Fibroblast of gingiva (primary cell): Measurements from ENCODE around the gene PHOX2A.

Experiments
- DNase-seq: peaks from one replicate; pipeline ENCODE4 v3.0.0-alpha.2; 2011; ENCODE audit warnings: low read depth

The PHOX2A gene

DNA sequence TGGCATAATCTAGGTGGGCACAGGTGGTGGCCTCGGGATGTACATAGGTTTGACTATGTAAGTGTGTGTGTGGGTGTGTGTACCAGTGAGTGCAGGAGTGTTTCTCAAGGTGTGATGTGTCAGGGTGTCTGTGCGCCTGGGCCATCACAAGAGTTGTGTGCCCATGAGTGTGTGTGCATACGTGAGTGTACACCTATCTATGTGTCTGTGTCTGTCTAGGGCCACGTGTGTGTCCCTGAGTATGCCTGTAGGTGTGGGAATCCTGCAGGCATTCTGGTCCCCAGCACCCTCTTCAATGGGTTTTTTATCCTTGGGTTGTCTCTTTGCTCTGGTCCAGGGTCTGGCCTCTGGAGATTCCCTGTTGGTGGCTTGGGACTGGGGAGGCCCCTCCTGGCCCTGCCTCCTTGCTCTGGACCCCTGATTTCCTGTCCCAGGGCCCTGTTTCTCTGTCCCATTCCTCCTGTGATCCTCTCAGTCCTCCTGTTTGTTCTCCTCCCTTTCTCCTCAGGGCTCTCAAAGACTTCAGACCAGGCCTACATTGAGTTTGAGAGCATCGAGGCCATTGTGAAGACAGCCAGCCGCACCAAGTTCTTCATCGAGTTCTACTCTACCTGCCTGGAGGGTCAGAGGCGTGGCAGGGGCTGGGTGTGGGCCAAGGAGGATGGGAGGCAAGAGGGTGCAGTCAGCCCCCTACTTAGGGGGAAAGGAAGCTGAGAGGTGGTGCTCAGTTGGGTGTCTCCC lies 10.0 kb downstream of the PHOX2A start:
- DNase-seq = no peak

DNA sequence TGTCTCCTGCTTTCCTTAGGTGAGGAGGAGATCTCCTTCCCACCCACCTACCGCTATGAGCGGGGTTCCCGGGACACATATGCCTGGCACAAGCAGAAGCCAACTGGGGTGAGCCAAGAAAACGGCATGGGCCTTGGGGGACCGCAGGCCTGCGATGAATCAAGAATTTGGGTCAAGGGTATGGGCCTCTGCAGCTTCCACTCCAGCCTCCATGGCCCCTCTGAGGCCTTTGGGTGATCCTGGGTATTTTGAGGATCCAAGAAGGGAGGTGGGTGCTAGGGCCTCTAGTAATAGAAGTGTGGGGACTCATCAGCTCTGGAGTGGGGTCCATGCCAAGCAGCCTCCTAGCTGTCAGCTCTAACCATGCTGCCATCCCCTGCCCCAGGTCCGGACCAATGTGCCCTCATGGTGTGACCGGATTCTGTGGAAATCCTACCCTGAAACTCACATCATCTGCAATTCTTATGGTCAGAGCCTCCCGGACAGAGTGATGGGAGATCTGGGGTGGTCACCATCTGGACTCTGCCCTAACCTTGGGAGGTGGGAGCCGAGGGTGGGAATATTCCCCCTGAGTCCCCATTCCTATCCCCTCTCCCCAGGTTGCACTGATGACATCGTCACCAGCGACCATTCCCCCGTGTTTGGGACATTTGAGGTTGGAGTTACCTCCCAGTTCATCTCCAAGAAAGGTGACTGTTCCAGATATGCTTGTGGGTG lies 10.8 kb downstream of the PHOX2A start:
- DNase-seq = no peak

DNA sequence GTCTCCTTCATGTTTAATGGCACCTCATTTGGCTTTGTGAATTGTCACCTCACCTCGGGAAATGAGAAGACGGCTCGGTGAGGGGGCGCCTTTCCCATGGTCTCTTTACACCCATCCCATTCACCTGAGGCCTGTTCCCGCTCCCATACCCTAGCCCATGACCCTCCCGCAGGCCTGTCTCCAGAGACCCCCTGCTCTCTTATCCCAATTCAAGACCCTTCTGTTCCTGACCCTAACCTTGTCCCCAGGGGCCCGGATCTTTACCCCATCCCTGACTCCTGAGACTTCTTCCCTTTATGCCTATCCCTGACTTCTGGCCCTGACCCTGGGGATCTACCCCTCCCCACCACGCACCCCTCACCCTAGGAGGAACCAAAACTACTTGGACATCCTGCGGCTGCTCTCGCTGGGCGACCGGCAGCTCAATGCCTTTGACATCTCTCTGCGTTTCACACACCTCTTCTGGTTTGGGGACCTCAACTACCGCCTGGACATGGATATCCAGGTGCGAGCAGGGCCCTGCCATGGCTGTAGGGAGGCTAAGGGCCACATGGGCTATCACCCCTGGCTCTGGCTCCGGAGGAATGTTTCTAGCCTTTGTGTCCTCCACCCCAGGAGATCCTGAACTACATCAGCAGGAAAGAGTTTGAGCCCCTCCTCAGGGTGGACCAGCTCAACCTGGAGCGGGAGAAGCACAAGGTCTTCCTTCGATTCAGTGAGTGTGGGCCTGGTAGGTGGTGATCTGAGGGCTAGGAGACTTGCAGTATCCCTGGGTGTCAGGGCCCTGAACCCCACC lies 11.5 kb downstream of the PHOX2A start:
- DNase-seq = no peak

DNA sequence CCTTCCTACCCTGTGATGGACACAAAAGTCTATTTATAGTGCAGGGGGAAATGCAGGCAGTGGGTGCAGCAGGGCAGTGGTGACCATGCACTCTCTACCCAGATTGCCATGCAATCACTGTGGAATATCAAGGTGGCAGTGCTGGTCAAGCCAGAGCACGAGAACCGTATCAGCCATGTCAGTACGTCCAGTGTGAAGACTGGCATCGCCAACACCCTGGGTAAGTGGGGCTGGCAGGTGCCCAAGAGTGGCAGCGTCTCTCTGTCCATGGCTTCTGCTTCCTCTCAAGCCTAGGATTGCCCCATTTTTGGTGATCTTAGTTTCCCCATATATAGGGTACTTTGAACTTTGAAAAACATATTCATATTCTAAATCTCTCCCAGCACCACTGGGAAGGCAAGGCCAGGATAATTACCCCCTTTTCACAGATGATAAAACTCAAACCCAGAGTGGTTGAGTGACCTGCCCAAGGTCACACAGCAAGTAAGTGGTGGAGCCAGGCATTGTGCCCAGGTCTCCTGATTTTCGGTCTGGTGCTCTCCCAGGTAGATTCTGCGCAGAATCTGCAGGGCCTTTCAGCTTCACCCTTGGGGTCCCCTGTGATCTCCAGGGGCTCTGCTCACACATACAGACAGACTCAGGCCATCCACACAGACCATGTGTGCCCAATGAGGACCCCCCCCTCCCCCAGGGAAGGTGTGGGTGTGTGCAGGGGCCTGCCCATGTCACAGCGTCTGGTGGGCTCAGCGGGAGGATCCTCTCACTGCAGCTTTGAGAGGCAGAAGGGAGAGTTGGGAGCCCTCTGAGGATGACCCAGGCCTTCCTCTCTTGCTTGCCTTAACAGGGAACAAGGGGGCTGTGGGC lies 12.3 kb downstream of the PHOX2A start:
- DNase-seq = no peak

DNA sequence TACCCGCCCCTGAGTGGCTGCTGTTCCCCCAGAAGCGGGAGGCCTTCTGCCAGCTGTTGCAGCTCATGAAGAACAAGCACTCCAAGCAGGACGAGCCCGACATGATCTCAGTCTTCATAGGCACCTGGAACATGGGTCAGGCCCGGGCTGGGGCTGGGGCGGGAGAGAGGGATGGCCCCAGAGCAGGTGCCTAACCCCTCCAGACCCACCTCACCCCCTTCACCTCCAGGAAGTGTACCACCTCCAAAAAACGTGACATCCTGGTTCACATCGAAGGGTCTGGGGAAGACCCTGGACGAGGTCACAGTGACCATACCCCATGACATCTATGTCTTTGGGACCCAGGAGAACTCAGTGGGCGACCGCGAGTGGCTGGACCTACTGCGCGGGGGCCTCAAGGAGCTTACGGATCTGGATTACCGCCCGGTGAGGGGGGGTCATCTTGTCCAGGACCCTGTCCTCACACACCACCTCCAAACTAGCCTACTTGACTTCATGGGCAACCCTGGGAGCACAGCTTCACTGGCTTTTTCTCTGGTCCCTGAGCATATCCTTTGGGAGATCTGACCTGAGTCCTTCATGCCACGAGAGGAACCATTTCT lies 13.1 kb downstream of the PHOX2A start:
- DNase-seq = no peak

DNA sequence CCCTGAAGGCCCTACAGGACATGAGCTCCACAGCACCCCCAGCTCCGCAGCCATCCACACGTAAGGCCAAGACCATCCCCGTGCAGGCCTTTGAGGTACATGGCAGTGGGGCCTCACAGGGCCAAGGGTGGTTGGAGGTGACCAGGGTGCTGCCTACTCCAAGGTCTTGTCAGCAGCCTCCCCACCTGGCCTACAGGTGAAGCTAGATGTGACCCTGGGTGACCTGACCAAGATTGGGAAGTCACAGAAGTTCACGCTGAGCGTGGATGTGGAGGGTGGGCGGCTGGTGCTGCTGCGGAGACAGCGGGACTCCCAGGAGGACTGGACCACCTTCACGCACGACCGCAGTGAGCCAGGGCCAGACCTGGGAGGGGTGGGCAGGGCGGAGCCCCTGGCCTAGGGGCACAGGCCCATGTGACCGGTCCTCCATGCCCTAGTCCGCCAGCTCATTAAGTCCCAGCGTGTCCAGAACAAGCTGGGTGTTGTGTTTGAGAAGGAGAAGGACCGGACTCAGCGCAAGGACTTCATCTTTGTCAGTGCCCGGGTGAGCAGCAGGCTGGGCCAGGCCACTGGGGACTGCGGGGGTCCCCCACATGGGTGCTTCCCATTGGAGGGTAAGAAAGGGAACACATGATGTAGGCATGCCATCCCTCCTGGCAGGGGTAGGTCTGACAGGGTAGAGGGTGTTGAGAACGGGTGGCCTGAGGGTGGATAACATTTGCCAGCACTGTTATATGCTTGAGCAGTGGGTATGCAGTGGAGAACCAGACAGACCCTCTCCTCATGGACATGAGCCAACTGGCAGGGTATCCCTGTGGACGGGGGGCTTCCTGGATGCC lies 13.8 kb downstream of the PHOX2A start:
- no peak for DNase-seq

DNA sequence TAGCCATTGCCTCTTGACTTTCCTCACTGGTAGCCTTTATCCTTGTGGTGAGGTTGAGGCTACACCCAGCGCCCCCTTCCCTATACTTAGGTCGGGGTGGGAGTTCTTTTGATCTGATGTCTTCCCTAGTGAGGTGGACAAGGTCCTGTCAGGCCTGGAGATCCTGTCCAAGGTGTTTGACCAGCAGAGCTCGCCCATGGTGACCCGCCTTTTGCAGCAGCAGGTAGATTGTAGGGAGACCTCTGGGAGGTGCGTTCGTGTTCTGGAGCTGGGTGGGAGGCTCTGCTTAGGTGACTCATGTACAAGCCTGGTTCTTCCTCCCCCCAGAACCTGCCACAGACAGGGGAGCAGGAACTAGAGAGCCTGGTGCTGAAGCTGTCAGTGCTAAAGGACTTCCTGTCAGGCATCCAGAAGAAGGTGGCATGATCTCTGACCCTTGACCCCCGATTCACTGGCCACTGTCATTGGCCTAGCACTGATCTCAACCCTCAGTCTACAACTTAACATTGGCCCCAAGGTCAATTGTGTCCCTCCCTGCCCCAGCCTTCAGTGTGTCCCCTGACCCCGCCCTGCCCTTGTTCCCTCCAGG lies 14.5 kb downstream of the PHOX2A start:
- DNase-seq = no peak

DNA sequence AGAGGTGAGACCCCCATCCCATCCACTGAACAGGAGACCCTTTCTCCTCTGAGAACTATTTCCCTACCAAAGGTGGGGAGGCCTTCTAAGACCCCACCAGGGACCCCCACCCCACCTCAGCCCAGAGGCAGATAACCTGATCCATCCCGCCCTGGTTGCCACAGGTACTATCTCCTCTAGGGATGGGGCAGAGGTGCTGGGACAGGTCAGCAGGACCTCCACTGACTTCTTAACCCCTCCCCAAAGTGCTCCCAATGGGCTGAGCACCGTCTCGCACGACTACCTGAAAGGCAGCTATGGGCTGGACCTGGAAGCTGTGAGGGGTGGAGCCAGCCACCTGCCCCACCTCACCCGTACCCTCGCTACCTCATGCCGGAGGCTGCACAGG lies 15.1 kb downstream of the PHOX2A start:
- no peak for DNase-seq

DNA sequence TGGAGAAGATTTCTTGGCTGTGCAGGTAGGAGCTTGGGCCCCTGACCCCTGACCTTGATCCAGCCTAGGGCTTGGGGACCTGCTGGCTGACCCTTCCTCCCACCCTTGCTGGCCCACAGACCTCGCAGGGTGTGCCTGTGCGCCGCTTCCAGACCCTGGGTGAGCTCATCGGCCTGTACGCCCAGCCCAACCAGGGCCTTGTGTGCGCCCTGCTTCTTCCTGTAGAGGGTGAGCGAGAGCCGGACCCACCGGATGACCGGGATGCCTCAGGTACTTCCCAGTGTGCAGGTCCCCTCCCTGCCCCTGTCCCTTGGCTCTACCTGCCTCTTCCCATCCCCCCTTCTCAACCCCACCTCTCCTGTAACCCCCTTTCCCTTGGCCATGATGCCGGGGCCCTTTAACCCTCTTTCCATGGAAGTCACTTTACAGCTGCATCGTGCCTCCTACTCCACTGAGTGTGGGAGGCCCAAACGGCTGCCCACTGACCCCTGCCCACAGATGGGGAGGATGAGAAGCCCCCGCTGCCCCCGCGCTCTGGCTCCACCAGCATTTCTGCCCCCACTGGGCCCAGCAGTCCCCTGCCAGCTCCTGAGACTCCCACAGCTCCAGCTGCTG lies 15.6 kb downstream of the PHOX2A start:
- DNase-seq = no peak

DNA sequence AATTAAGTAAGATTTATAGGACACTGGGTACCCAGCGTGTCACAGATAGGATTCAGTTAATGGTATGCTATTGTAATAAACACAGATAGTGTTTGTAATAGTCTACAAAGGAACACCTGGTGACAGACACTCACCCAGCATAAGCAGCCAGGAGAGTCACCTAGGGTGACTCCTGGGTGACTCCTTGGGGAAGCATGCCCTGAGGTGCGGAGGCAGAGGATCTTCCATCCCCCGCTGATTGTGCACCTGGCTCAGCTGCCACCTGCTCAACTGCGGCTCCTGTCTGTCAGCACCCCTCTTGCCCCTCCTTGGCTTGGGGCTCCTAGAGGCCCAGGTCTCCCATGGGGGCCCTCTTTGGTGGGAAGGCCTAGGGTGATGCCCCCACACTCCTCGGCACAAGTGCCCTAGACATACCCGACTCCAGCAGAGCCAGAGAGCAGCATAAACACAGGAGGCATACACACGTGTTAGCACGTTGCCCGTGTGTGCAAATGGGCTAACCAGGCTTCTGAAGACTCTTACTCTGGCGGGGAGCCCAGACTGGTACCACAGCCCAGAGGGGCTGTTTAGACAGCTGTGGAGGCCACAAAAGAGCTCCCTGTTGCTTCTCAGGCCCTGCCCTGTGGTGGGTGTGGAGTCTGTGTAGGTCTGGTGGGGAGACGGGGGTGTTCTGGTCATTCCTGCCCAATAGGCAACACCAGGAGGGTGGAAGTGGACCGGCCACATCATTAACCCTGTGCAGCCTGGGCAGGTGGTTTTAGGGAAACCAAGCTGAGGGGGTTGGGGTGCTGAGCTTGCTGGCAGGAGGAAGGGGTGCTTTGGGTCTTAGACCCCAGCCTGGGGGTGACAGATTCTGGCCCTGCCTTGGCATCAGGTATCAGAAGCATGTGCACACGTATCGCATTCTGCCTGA lies 16.4 kb downstream of the PHOX2A start:
- no peak for DNase-seq

DNA sequence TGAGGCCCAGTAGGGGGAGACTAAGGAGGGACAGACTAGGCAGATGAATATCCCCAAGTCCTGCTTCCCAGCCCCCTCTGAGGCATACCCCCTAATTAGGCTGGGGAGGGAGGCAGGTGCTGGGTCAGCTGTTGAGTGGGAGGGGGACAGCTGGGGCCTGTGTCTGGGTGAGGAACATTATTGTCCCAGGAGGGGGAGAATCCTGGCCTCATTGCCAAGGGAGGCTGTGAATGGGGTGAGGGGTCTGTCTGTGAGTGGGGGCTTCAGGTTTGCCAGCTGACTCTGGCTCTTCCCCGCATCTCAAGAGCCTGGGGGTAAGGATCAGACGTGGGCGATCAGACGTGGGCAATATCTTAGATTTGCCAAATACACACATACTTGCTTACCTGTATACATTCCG lies 17.3 kb downstream of the PHOX2A start:
- DNase-seq = no peak

DNA sequence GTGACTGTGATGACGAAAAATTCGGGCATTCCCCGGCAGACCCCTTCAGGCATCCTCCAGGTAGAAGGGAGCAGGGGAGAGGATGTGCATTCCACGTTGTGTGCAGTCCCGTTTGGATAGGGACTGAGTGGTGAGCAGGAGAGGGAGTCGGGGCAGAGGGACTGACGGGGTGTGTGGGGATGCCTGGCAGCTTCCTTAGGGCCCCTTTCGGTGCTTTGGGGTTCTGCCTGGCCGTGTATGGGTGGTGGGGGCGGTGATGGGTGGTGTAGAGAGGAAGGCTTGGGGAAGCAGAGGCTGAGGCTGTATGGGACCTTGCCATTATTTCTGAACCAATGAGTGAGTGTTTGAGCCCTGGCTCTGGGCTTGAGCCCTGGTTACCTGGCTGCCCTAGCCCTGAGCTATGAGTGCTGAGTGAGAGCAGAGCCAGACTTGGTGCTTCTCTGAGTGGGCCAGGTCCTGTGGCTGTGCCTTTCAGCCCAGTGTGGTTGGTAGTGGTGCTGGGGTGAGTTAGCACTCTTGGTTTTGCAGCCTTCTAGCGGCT lies 18.5 kb downstream of the PHOX2A start:
- DNase-seq = no peak

DNA sequence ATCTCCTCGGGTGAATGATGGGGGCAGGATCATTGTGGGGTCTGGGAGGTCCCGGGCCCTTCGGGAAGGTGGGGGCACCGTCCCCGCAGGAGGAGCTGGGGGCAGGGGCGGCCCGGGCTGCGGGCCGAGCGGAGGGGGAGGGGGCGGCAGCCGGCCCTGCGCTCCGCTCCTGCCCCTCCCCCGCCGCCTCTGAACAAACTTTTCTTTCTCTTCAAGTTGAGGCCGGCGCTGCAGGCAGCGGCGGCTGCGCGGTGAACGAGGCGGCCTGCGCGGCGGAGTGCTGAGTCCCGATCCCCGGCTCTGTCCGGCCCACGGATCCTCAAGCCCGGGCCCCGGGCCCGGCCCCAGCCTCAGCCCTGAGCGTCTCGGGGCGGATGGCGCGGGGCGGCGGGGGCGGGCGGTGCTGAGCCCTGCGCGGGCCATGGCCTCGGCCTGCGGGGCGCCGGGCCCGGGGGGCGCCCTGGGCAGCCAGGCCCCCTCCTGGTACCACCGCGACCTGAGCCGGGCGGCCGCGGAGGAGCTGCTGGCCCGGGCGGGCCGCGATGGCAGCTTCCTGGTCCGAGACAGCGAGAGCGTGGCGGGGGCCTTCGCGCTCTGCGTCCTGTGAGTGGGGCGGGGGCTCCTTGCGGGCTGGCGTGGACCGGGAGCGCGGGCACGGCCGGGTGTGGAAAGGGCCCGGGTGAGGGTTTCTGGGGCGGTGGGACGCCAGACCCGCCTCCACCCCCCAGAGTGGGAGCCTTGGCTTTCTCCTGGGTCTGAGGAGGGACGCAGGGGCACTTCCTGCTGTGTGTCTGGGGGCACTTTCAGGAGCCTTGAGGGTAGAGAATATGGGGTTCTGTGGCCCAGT lies 19.2 kb downstream of the PHOX2A start, which contains the start of gene INPPL1:
TSS of gene INPPL1 (plus strand) at position 204 of the 847 bp plus-strand sequence. CDS start at position 422, 218 bp downstream.
- DNase-seq = no peak

DNA sequence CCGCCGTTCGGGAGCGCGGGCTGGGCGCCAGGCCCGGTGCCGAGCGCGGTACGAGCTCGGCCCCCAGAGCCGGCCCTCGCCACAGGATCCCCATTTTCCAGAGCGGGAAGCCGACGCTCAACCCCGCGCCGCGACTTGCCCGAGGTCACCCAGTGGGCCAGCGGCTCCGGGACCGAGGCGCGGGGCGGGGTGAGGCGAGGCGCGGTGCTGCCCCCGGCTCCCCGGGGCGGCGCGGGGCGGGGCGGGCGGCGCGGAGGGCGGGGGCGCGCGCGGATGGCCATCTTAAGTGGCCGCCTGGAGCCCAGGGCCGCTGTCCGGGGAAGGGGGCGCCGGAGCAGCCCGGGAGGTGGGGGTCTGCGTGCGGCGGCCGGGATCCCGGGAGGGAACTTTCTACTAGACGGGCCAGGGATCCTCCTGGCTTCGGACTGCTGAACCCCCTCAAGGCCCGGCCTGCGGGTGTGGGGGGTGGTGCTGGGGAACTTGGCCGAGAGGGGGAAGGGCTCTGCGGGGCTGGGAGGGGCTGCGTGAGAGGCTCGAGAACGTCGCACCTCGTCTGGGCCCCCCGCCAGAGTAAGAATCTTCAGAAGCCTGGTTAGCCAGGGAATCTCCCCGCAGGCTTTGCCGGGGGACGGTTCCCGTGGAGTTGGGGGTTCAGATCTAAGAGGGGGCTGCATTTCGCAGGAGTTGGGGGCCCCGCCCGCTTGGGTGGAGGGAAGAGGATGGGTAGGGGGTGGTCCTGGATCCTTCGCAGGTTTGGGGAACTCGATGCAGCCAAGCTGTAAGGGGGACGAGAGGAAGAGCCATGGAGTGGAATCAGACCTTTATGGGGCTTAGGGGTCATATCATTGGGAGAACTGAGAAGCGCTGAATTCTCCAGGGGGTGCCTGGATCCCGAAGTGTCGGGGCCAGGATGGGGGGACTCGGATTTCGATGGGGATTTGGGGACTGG lies 20.1 kb downstream of the PHOX2A start:
- peak; percentile 63 for DNase-seq

DNA sequence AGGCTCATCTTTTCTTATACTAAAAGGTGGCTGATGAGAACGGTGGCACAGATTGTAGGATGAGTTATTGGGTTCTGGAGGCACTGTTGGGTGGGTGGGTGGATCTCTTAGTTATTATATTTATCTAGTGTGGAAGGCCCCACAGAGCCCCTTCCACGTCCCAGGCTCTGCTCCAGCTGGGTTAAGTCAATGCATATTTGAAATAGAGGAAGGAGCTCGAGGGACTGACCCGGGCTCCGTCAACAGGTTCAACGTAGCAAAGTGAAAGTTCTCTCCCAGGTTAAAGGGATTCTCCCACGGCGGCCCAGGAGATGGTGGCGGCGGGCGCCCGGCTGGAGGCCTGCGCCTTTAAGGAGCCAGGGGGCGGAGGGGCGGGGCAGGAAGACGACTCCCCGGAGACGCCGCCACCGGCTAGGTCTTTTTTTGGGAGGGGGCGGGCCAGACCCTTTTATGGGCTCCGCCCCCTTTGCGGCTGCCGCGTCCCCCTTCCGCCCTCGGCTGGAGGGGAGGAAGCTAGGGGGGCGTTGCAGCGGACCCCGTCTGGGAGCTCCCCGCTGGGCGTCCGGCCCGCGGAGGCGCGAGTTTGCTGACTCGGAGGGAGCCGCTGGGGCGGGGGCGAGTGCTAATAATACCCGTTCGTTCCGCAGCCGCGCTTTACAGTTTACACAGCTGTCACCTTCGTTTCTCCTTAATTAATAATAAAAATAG lies 20.9 kb downstream of the PHOX2A start:
- peak; percentile 87 for DNase-seq
